ENCODE data around the gene SARDH. TPM values are rescaled to one million over a fixed set of nuclear protein-coding genes. Genes with fewer than 3 reads are reported as not detected.
A peak's percentile ranks its signal among the peaks of the same experiment; 100 is the strongest.

Gene SARDH
- total and polyA plus RNA-seq, 9 of the 15 experiments (the other 6 are each of a cell fraction or from before 2014, with no cell fraction given) = 0.14 TPM; not detected in 8

- TF ChIP-seq TRIM25 (IDR thresholded peaks at IDR 0.05; ENCODE audit: borderline replicate concordance) = no peak
- no peak for TF ChIP-seq ZBTB12 (CRISPR knock-in tag; IDR thresholded peaks at IDR 0.05)
- no peak for TF ChIP-seq ZNF217 (CRISPR knock-in tag; IDR thresholded peaks at IDR 0.05)
- no peak for TF ChIP-seq XRCC3 (IDR thresholded peaks at IDR 0.05)
Measured at GRCh38 chr9:133713960-133714495, 24.1 kb downstream of the SARDH start (continued).

- WGBS (ENCODE audit: insufficient coverage, low coverage, missing lambda C conversion rate) = 2% methylated on average over 22 of the region's 25 CpGs
- peaks cover 18% of the 10 kb centered on the region for H4K20me1 ChIP-seq (replicated peaks; ENCODE audit: control insufficient read depth, insufficient read depth, low read length)
- FAIRE-seq = no peak
Measured at GRCh38 chr9:133713150-133713959, 24.8 kb downstream of the SARDH start.

More at GRCh38 chr9:133713150-133713959, 24.8 kb downstream of the SARDH start:
- TF ChIP-seq FOS (IDR thresholded peaks at IDR 0.05; ENCODE audit: extremely low read depth, insufficient read length) (no peak), TCF3 (CRISPR knock-in tag; IDR thresholded peaks at IDR 0.05) (peak; percentile 45; the same call in 1 of the 2 replicates), EGR1 (conservative IDR thresholded peaks at IDR 0.05) (0 out of 2 replicates have a peak, but pooled peaks have one; percentile 14), RB1 (IDR thresholded peaks at IDR 0.05; ENCODE audit: low read depth) (no peak), MYBL2 (IDR thresholded peaks at IDR 0.05; ENCODE audit: low read depth) (no peak), MYBL2 (CRISPR knock-in tag; IDR thresholded peaks at IDR 0.05; ENCODE audit: borderline replicate concordance) (no peak), ZNF444 (CRISPR knock-in tag; IDR thresholded peaks at IDR 0.05) (no peak), ZFP36 (IDR thresholded peaks at IDR 0.05; ENCODE audit: low read depth, low read length, partially characterized antibody) (peak; percentile 12), CBFA2T3 (IDR thresholded peaks at IDR 0.05) (peak; percentile 34; the same call in 1 of the 2 replicates), ATF3 (IDR thresholded peaks at IDR 0.05) (no peak), ATF3 (CRISPR knock-in tag; conservative IDR thresholded peaks at IDR 0.05) (no peak)
- H3K4me3 ChIP-seq = no peak overlapping the region
- no peak for ATAC-seq
- CTCF ChIA-PET (ENCODE audit: low intra/inter-chr PET ratio) = no interaction called here
- H3K9ac ChIP-seq (ENCODE audit: insufficient read depth in 1 of 2, low read depth in 2 of 2, low read length in 2 of 2) = no peak overlapping the region
- BruUV-seq (replicated peaks) = no TSS peak
- no peaks in the 10 kb centered on the region for H3K9me3 ChIP-seq (replicated peaks; ENCODE audit: control insufficient read depth, insufficient read depth, low read depth, low read length)
- in situ Hi-C loops (cut with MboI) = no loop called here
- no peak overlapping the region for H2AFZ ChIP-seq (ENCODE audit: low read depth, low read length)
- intact Hi-C loops (cut with micrococcal nuclease) = no loop called here
- peaks cover 11 to 72% of the 10 kb centered on the region in 2 experiments; a peak in 4 of 5 replicates for H3K27me3 ChIP-seq (ENCODE audit: control insufficient read depth in 2 of 2, insufficient read depth in 2 of 2, low read length in 2 of 2)
- peaks cover 0 to 27% of the 10 kb centered on the region in 2 experiments; a peak in 2 of 5 replicates for H3K4me1 ChIP-seq (replicated peaks in 1 of 2; ENCODE audit: control insufficient read depth in 2 of 2, insufficient read depth in 2 of 2, low read length in 2 of 2)
- POLR2A ChIA-PET = interaction anchor here (0.6 to 0.8 kb wide), 3 partner anchors 9 to 701 kb away, joined by 3 to 4 read pairs (median 4); no protein-coding TSS in a partner anchor
- H3K36me3 ChIP-seq (ENCODE audit: control insufficient read depth, insufficient read depth, low read length) = no peaks in the 10 kb centered on the region
- no peaks in the 10 kb centered on the region for H3K9me1 ChIP-seq (ENCODE audit: control insufficient read depth, insufficient read depth, low read length)
- peak in 1 of 4 experiments; percentile 25 for DNase-seq (ENCODE audit: extremely low read depth in 1 of 4, low spot score in 3 of 4)
- H3K4me2 ChIP-seq (ENCODE audit: insufficient read depth, low read length) = no peak overlapping the region
- no peak overlapping the region for H3K27ac ChIP-seq (ENCODE audit: extremely low read depth, low read depth, low read length)
- H3K79me2 ChIP-seq (ENCODE audit: control insufficient read depth, insufficient read depth, low read length) = no peaks in the 10 kb centered on the region
